A673 (cell line): ENCODE results near the gene SLC6A6. TPM values are rescaled to one million over a fixed set of nuclear protein-coding genes. Genes with fewer than 3 reads are reported as not detected.
A peak's percentile ranks its signal among the peaks of the same experiment; 100 is the strongest.

Experiments used
- BruUV-seq: library from RNA; stranded (reverse); fragments of 400-500 nt; replicated peaks from 2 replicates; lab custom pipeline; 2021; lab: Mats Ljungman, UMichigan
- CTCF ChIA-PET: fragments of 300-600 bp; sonication (Branson Sonifier 250); formaldehyde crosslinking; loops from one replicate; lab custom pipeline; 2022; ENCODE audit warnings: antibody characterized with exemption; lab: Charles Lee
- POLR2A ChIA-PET: fragments of 300-600 bp; sonication (Branson Sonifier 250); formaldehyde crosslinking; loops from one replicate; lab custom pipeline; 2022; ENCODE audit warnings: antibody characterized with exemption; ENCODE audit not compliant: low non-redundant PET; lab: Charles Lee
- DNase-seq: peaks from one replicate; pipeline ENCODE4 v3.0.0-alpha.2; 2015; ENCODE audit warnings: low spot score
- H3K27ac ChIP-seq: fragments of 200-600 bp; sonication (generic); 2 replicates; pipeline ENCODE4 v1.5.1; 2016; ENCODE audit warnings: mixed run types, low read depth, mild to moderate bottlenecking, mixed read lengths, antibody characterized with exemption, low read length; ENCODE audit not compliant: poor library complexity, severe bottlenecking
- H3K27me3 ChIP-seq: fragments of 200-600 bp; sonication (generic); replicated peaks from 2 replicates; pipeline ENCODE4 v1.6.1; 2017; ENCODE audit warnings: mixed run types, low read depth, mild to moderate bottlenecking, mixed read lengths, antibody characterized with exemption, low read length; ENCODE audit not compliant: insufficient read depth, poor library complexity
- H3K36me3 ChIP-seq: fragments of 200-600 bp; sonication (generic); 2 replicates; pipeline ENCODE4 v1.6.1; 2016; ENCODE audit warnings: mixed run types, mild to moderate bottlenecking, mixed read lengths, antibody characterized with exemption, low read length; ENCODE audit not compliant: insufficient read depth, poor library complexity, severe bottlenecking
- H3K4me1 ChIP-seq: fragments of 200-600 bp; sonication (generic); 2 replicates; pipeline ENCODE4 v1.6.1; 2017; ENCODE audit warnings: mixed run types, mild to moderate bottlenecking, mixed read lengths, antibody characterized with exemption, low read length; ENCODE audit not compliant: insufficient read depth, poor library complexity, severe bottlenecking
- H3K4me3 ChIP-seq: fragments of 200-600 bp; sonication (generic); 2 replicates; pipeline ENCODE4 v1.5.1; 2016; ENCODE audit warnings: low read depth, mixed run types, mild to moderate bottlenecking, mixed read lengths, low read length; ENCODE audit not compliant: poor library complexity, severe bottlenecking
- H3K9me3 ChIP-seq: fragments of 200-600 bp; sonication (generic); 2 replicates; pipeline ENCODE4 v1.6.1; 2016; ENCODE audit warnings: mixed run types, low read depth, mild to moderate bottlenecking, mixed read lengths, antibody characterized with exemption, low read length; ENCODE audit not compliant: poor library complexity, severe bottlenecking
- CTCF ChIP-seq: fragments of 300-800, 200-600 bp; sonication (generic); conservative IDR thresholded peaks from 2 replicates; pipeline ENCODE4 v1.5.1; 2017; ENCODE audit warnings: low read depth, mild to moderate bottlenecking, antibody characterized with exemption, low read length, moderate library complexity, mixed read lengths
- EZH2 ChIP-seq: fragments of 200-600 bp; sonication (generic); IDR thresholded peaks from 2 replicates; pipeline ENCODE4 v1.6.1; 2017; ENCODE audit warnings: borderline replicate concordance, low read depth, mild to moderate bottlenecking, mixed read lengths, antibody characterized with exemption, low read length; ENCODE audit not compliant: poor library complexity, severe bottlenecking
- intact Hi-C: fragments of 100-400 bp; cut with micrococcal nuclease; formaldehyde crosslinking; loops from one replicate; pipeline ENCODE4 v1.10.0; 2022; ENCODE audit not compliant: unreplicated experiment
- total RNA-seq: library from RNA; stranded (reverse); gene quantifications from 2 replicates; pipeline ENCODE4 v1.2.3, GENCODE V29; 2021

The SLC6A6 gene
- total RNA-seq, 1 experiment from 2014 or later, result 55.1 TPM

- ChIA-PET POLR2A (interaction anchor here (0.6 to 0.7 kb wide), 2 partner anchors 27 to 71 kb away, joined by 3 to 23 read pairs; no protein-coding TSS in a partner anchor), CTCF (no interaction called here)
- H3K27me3 ChIP-seq, result no peaks in the 10 kb centered on the region
- no peak overlapping the region for H3K27ac ChIP-seq
- TF ChIP-seq CTCF, result no peak
- TF ChIP-seq EZH2, result no peak
- peaks cover 27% of the 10 kb centered on the region for H3K4me1 ChIP-seq
- no TSS peak for BruUV-seq
- H3K9me3 ChIP-seq, result no peaks in the 10 kb centered on the region
- H3K36me3 ChIP-seq, result peaks cover 34% of the 10 kb centered on the region
- no peak for DNase-seq
- intact Hi-C loops, result loop anchor here (5.0 kb wide), 1 partner anchor 49 kb away; the partner anchor contains the start of gene SLC6A6
- H3K4me3 ChIP-seq, result no peak overlapping the region
These were observed 48.7 kb downstream of the SLC6A6 start for GRCh38 chr3:14450922-14451606.

DNA sequence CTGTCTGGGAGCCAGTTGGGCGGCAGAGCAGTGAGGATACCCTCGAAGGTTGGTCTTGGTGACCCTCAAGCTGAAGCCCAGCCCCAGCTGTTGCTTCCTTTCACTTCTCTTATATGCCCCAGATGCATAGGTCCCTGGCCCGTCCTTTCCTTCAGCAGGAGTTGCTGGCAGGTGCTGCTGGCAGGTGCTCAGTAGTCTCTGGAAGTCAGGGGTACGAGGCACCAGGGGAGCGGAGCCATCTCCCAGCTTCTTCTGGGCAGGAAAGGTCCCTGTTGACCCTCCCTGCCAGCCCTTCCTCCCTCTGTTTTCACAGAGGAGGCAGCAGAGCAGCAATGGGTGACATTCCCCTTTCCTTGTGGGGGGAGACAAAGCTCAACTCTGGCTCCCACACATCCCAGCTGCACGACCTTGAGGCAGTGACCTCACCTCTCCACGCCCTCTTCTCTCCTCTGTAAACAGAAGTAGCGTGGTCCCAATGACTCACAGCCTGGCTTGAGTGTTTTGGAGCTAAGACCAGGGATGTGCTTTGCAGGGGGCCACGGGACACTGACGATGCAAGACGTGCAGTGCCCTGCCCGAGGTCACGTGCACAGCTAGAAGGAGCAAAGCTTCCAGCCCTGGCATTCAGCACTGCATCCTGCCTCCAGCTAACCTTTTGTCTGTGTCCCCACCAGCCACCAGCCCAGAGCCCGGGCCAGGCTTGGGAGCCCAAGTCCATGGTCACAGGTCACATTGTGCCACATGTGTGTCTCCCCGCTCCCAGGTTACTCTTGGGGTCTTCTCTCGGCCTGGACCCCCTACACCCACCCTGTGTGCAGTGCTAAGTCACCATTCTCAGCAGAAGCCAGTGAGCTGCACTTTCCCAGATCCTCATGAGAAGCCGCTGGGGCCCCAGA is 49.7 kb downstream of the SLC6A6 start:
- CTCF ChIA-PET, result no interaction called here
- peaks cover 27% of the 10 kb centered on the region for H3K4me1 ChIP-seq
- H3K9me3 ChIP-seq, result no peaks in the 10 kb centered on the region
- peak overlapping the region; percentile 71 for H3K27ac ChIP-seq
- peaks cover 27% of the 10 kb centered on the region for H3K36me3 ChIP-seq
- POLR2A ChIA-PET, result interaction anchor here (0.6 kb wide), 1 partner anchor 72 kb away, joined by 23 read pairs; no protein-coding TSS in a partner anchor
- DNase-seq, result peak; percentile 45
- H3K27me3 ChIP-seq, result no peaks in the 10 kb centered on the region
- no peak for TF ChIP-seq CTCF
- no peak for TF ChIP-seq EZH2
- H3K4me3 ChIP-seq, result no peak overlapping the region
- intact Hi-C loops, result loop anchor here (5.0 kb wide), 1 partner anchor 50 kb away; the partner anchor contains the start of gene SLC6A6
- no TSS peak for BruUV-seq
